Sigmoid colon (tissue), 4 donors: ENCODE data around the gene NENF.
"Not testable (repeated sequence)": the region's sequence is repeated elsewhere in the genome, so short reads cannot be mapped to it uniquely, and the experiment has no call there.

Experiments used
- CTCF ChIP-seq, 4 experiments: fragments of 450-650 bp in 3 of 4; fragments of 200-600 bp in 1 of 4; IDR thresholded peaks; one replicate each; pipeline ENCODE4 v1.5.1; 2016 to 2019; ENCODE audit warnings: antibody characterized with exemption in 4 of 4, mild to moderate bottlenecking in 3 of 4, moderate library complexity in 2 of 4
- POLR2A ChIP-seq, 2 donors: fragments of 450-650 bp; IDR thresholded peaks; one replicate each; pipeline ENCODE4 v1.6.1; 2016; ENCODE audit warnings: antibody characterized with exemption in 2 of 2, mild to moderate bottlenecking in 2 of 2, moderate library complexity in 2 of 2
- POLR2AphosphoS5 ChIP-seq, 4 donors: sonication (generic); formaldehyde crosslinking; IDR thresholded peaks; one replicate each; pipeline ENCODE4 v1.6.1; 2017; ENCODE audit warnings: antibody characterized with exemption in 4 of 4

GRCh38 chr1:212475831-212476230 is 43.1 kb downstream of the NENF start:
- TF ChIP-seq CTCF, POLR2AphosphoS5, POLR2A (IDR thresholded peaks at IDR 0.05): not testable (repeated sequence)
